Measurements from ENCODE around the gene GAL3ST1. TPM values are rescaled to one million over a fixed set of nuclear protein-coding genes. Genes with fewer than 3 reads are reported as not detected.

The GAL3ST1 gene
- total RNA-seq, 1 donor: not detected

- TF ChIP-seq CTCF (IDR thresholded peaks at IDR 0.05; ENCODE audit: insufficient read depth, low read depth, low read length): no peak
- H3K4me3 ChIP-seq (ENCODE audit: low read depth, low read length): no peak overlapping the region
- DNase-seq (ENCODE audit: low read depth): no peak
These were observed 66.2 kb downstream of the GAL3ST1 start for GRCh38 chr22:30508216-30508615.

DNA sequence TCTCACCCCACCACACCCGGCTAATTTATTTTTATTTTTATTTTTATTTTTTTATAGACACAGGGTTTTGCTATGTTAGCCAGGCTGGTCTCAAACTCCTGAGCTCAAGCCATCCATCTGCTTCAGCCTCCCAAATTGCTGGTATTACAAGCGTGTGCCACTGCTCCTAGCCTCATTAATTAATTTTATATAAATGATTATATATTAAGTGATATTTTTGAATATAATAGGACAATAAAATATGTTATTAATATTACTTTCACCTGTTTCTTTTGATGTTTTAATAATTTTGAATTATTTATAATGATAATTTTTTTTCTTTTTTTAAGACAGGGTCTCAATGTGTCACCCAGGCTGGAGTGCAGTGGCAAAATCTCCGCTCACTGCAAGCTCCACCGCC, 66.8 kb downstream of the GAL3ST1 start:
- DNase-seq (ENCODE audit: low read depth): no peak
- no peak overlapping the region for H3K4me3 ChIP-seq (ENCODE audit: low read depth, low read length)
- TF ChIP-seq CTCF (IDR thresholded peaks at IDR 0.05; ENCODE audit: insufficient read depth, low read depth, low read length): no peak

DNA sequence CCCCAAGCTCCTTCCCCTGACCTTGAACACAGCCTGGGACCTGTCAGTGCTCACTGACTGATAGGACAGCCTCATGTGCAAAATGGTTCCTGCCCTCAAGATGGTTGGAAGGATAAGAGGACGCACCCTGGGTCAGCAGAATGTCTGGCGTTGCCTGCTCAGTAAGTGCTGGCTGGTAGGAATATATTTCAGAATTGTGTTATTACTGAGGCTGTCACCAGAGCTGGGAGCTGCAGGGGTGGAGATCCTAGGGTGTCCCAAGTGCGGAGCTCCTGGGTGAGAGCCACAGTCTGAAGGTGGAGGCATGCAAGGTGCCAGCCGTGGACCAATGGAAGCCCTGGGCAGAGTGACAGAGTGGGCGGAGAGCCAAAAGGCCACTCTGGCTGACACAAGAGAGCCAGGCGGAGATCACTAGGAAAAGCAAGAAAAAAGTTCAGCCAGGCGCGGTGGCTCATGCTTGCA, 67.9 kb downstream of the GAL3ST1 start:
- TF ChIP-seq CTCF (IDR thresholded peaks at IDR 0.05; ENCODE audit: insufficient read depth, low read depth, low read length): no peak
- DNase-seq (ENCODE audit: low read depth): no peak
- H3K4me3 ChIP-seq (ENCODE audit: low read depth, low read length): no peak overlapping the region

Other genes with a start within 250 kb of the GAL3ST1 start
- gene TBC1D10A, start 247.7 kb downstream of the GAL3ST1 start, total RNA-seq: 26.4 and 29.8 TPM in 2 replicates
- gene SF3A1, start 217.8 kb downstream of the GAL3ST1 start, total RNA-seq: 23.5 and 27.2 TPM in 2 replicates
- gene CCDC157, start 217.7 kb downstream of the GAL3ST1 start, total RNA-seq: 1.3 and 2.6 TPM in 2 replicates
- gene RNF215, start 187.3 kb downstream of the GAL3ST1 start, total RNA-seq: 19.6 and 20.3 TPM in 2 replicates
- 9.5 and 12.2 TPM in 2 replicates for gene SEC14L2, start 177.6 kb downstream of the GAL3ST1 start, total RNA-seq
- gene MTFP1, start 148.9 kb downstream of the GAL3ST1 start, total RNA-seq: 10.8 and 11.3 TPM in 2 replicates
- not detected in 2 replicates for gene SEC14L3, start 102.6 kb downstream of the GAL3ST1 start, total RNA-seq
- under 0.01 TPM in 2 replicates for gene SEC14L4, start 69.0 kb downstream of the GAL3ST1 start, total RNA-seq
- under 0.01 TPM in 1 of 2 replicates, not detected in the other for gene SEC14L6, start 27.9 kb downstream of the GAL3ST1 start, total RNA-seq
- gene PES1, start 17.2 kb upstream of the GAL3ST1 start, total RNA-seq: 51.4 and 57.3 TPM in 2 replicates
- gene TCN2, start 32.5 kb upstream of the GAL3ST1 start, total RNA-seq: 3.9 and 7.4 TPM in 2 replicates
- 8.2 and 9.3 TPM in 2 replicates for gene SLC35E4, start 61.1 kb upstream of the GAL3ST1 start, total RNA-seq
- 5.5 and 10.4 TPM in 2 replicates for gene DUSP18, start 93.2 kb upstream of the GAL3ST1 start, total RNA-seq
- gene OSBP2, start 120.2 kb upstream of the GAL3ST1 start, total RNA-seq: 0.43 and 0.97 TPM in 2 replicates

Data from fibroblast of villous mesenchyme (primary cell).